OCI-LY1 (cell line): Measurements from ENCODE around the gene CADM1.

Source experiments
- H2AFZ ChIP-seq: fragments of 200-600 bp; sonication (generic), shearing (Covaris generic); 2 replicates; pipeline ENCODE4 v1.6.0; 2014; ENCODE audit warnings: antibody characterized with exemption, mild to moderate bottlenecking, low read length
- H3F3A ChIP-seq: fragments of 200-600 bp; sonication (generic), shearing (Covaris generic); 2 replicates; pipeline ENCODE4 v1.6.0; 2014; ENCODE audit warnings: mild to moderate bottlenecking, antibody characterized with exemption, low read length, moderate library complexity; ENCODE audit not compliant: insufficient read depth
- H3K27ac ChIP-seq: fragments of 200-600 bp; sonication (generic); 2 replicates; pipeline ENCODE4 v1.5.1; 2014; ENCODE audit warnings: low read length, mixed run types, mild to moderate bottlenecking, low read depth; ENCODE audit not compliant: poor library complexity, severe bottlenecking
- H3K27me3 ChIP-seq: fragments of 200-600 bp; sonication (generic); 2 replicates; pipeline ENCODE4 v1.6.0; 2014; ENCODE audit warnings: antibody characterized with exemption, mild to moderate bottlenecking, low read length, moderate library complexity; ENCODE audit not compliant: insufficient read depth
- H3K36me3 ChIP-seq: fragments of 200-600 bp; sonication (generic); 2 replicates; pipeline ENCODE4 v1.6.1; 2014; ENCODE audit warnings: mild to moderate bottlenecking, antibody characterized with exemption, low read length, moderate library complexity, mixed read lengths; ENCODE audit not compliant: insufficient read depth
- H3K4me1 ChIP-seq: fragments of 200-600 bp; sonication (generic); 2 replicates; pipeline ENCODE4 v1.5.1; 2014; ENCODE audit warnings: mild to moderate bottlenecking, low read length, moderate library complexity; ENCODE audit not compliant: insufficient read depth, severe bottlenecking
- H3K4me2 ChIP-seq: fragments of 200-600 bp; sonication (generic), shearing (Covaris generic); 2 replicates; pipeline ENCODE4 v1.6.1; 2014; ENCODE audit warnings: low read length
- H3K4me3 ChIP-seq: fragments of 200-600 bp; sonication (generic); 2 replicates; pipeline ENCODE4 v1.5.1; 2014; ENCODE audit warnings: low read length, low read depth, mild to moderate bottlenecking, mixed read lengths; ENCODE audit not compliant: poor library complexity, severe bottlenecking
- H3K79me2 ChIP-seq: fragments of 200-600 bp; shearing (Covaris generic); 2 replicates; pipeline ENCODE4 v1.6.1; 2016; ENCODE audit warnings: mixed run types, low read length, mixed read lengths; ENCODE audit not compliant: insufficient read depth
- H3K9ac ChIP-seq: fragments of 200-600 bp; sonication (generic), shearing (Covaris generic); 2 replicates; pipeline ENCODE4 v1.6.1; 2014; ENCODE audit warnings: mild to moderate bottlenecking, low read length, mixed read lengths
- H3K9me2 ChIP-seq: fragments of 200-600 bp; sonication (generic), shearing (Covaris generic); 2 replicates; pipeline ENCODE4 v1.6.1; 2014; ENCODE audit warnings: low read depth, mild to moderate bottlenecking, low read length, mixed read lengths
- H3K9me3 ChIP-seq: fragments of 200-600 bp; shearing (Covaris generic); 2 replicates; pipeline ENCODE4 v1.6.1; 2014; ENCODE audit warnings: low read length, mixed read lengths
- H4K20me1 ChIP-seq: fragments of 200-600 bp; sonication (generic), shearing (Covaris generic); 2 replicates; pipeline ENCODE4 v1.6.0; 2016; ENCODE audit warnings: mild to moderate bottlenecking, low read length; ENCODE audit not compliant: insufficient read depth
- EZH2 ChIP-seq: fragments of 200-600 bp; sonication (generic), shearing (Covaris generic); IDR thresholded peaks from 2 replicates; pipeline ENCODE4 v1.8.0; 2017; ENCODE audit warnings: borderline replicate concordance, mixed run types, mild to moderate bottlenecking, antibody characterized with exemption, low read length, moderate library complexity, mixed read lengths
- TF ChIP-seq, protein P1 (sequence below): fragments of 200-600 bp; sonication (generic), shearing (Covaris generic); IDR thresholded peaks from 2 replicates; pipeline ENCODE4 v1.5.1; 2017; ENCODE audit warnings: mild to moderate bottlenecking, antibody characterized with exemption, low read length, moderate library complexity, mixed read lengths

Gene CADM1

DNA sequence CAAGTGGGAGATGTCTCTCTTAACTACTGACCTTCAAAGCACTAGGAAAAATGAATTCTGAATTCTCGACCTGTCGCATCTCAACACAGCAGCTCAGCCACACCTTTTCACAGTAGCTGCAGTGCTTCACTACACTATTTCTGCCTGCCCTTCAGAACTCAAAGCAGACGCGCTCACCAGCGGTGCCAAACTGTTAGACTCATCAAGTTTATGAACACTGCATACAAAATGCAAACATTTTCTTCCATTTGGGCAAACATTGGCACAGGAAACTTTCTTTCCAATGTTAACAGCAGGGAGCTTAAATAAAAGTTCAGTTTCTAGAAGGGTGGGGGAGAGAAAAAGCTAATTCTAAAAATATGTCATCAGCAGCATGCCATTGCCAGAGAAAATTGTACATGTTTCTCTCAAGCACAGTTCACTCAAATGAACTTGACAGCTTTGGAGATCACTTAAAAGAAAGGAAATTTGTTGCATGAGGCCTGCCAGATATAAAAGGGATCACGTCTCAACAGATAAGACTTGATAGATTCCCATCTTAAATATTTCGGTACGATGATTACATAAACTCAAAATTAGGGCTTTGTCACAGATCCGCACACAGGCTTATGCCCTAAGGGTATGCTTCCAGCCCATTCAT is 82.7 kb downstream of the CADM1 start:
- H2AFZ ChIP-seq: no peak overlapping the region

DNA sequence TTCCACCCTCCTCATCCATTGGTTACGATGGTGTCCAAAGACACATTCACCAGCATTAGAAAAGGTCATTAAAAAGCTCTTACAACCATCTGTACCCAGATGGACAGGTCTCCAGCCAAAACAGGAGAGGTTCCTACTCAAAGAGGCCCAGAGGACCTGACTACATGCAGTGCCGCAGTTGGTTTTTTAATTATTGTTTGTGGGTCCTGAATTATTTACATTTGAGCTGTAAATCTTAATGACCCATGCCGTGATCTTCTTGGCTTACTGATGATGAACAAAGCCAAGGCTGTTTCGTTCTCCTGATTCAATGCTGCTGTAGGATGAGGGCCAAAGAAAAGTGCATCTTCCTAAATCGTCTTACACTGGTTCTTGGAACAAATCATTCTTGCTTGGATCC is 83.7 kb downstream of the CADM1 start:
- Histone ChIP-seq H3K4me3 (no peak overlapping the region), H3K79me2 (no peaks in the 10 kb centered on the region), H3K9me2 (no peaks in the 10 kb centered on the region), H3K4me1 (no peaks in the 10 kb centered on the region), H2AFZ (no peak overlapping the region), H3F3A (no peaks in the 10 kb centered on the region), H3K36me3 (no peaks in the 10 kb centered on the region), H4K20me1 (no peaks in the 10 kb centered on the region), H3K27me3 (no peaks in the 10 kb centered on the region), H3K27ac (no peak overlapping the region), H3K9ac (no peak overlapping the region), H3K9me3 (no peaks in the 10 kb centered on the region), H3K4me2 (no peak overlapping the region)
- TF ChIP-seq, protein P1, sequence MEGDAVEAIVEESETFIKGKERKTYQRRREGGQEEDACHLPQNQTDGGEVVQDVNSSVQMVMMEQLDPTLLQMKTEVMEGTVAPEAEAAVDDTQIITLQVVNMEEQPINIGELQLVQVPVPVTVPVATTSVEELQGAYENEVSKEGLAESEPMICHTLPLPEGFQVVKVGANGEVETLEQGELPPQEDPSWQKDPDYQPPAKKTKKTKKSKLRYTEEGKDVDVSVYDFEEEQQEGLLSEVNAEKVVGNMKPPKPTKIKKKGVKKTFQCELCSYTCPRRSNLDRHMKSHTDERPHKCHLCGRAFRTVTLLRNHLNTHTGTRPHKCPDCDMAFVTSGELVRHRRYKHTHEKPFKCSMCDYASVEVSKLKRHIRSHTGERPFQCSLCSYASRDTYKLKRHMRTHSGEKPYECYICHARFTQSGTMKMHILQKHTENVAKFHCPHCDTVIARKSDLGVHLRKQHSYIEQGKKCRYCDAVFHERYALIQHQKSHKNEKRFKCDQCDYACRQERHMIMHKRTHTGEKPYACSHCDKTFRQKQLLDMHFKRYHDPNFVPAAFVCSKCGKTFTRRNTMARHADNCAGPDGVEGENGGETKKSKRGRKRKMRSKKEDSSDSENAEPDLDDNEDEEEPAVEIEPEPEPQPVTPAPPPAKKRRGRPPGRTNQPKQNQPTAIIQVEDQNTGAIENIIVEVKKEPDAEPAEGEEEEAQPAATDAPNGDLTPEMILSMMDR: no peak
- no peak for TF ChIP-seq EZH2

More for the DNA sequence above, 82.7 kb downstream of the CADM1 start:
- Histone ChIP-seq H3K4me1 (no peaks in the 10 kb centered on the region), H3K27me3 (no peaks in the 10 kb centered on the region), H3K36me3 (no peaks in the 10 kb centered on the region), H3K4me3 (no peak overlapping the region), H3K9ac (no peak overlapping the region), H3K4me2 (no peak overlapping the region), H3K79me2 (no peaks in the 10 kb centered on the region), H3K9me3 (no peaks in the 10 kb centered on the region), H3K9me2 (no peaks in the 10 kb centered on the region), H3F3A (no peaks in the 10 kb centered on the region), H4K20me1 (no peaks in the 10 kb centered on the region), H3K27ac (no peak overlapping the region)
- no peak for TF ChIP-seq EZH2
- TF ChIP-seq, protein P1: no peak

DNA sequence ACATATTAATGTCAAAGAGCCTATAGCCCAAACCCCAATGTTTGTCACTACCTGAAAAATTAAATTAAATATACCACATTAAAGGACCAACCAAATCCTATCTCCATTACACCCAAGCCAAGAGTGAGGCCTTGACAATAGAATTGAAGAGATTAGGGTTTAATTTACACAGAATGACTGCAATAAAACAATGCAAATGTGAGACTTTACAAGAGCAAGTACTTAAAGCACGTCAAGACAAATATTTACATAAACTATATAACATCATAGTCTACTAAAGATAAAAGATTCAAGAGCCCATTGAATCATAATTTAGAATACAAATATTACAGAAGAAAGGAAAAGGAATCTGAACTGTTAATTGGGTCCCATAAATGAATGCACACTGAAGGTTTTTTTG is 85.6 kb downstream of the CADM1 start:
- Histone ChIP-seq H3F3A (no peaks in the 10 kb centered on the region), H3K4me1 (no peaks in the 10 kb centered on the region), H3K9ac (no peak overlapping the region), H4K20me1 (no peaks in the 10 kb centered on the region), H3K4me2 (no peak overlapping the region), H3K36me3 (no peaks in the 10 kb centered on the region), H3K27me3 (no peaks in the 10 kb centered on the region), H3K27ac (no peak overlapping the region), H3K9me3 (no peaks in the 10 kb centered on the region), H3K79me2 (no peaks in the 10 kb centered on the region), H3K4me3 (no peak overlapping the region), H3K9me2 (no peaks in the 10 kb centered on the region), H2AFZ (no peak overlapping the region)
- TF ChIP-seq, protein P1: no peak
- no peak for TF ChIP-seq EZH2
